ENCODE measurements around the gene DET1.

The DET1 gene

GRCh38 chr15:88465633-88466224 is 80.8 kb downstream of the DET1 start:
- no peak for DNase-seq (ENCODE audit: low read depth)

GRCh38 chr15:88463870-88464532 is 82.5 kb downstream of the DET1 start:
- no peak for DNase-seq (ENCODE audit: low read depth)
